HG02840 (cell line): ENCODE results near the gene CENPS.
A peak's percentile ranks its signal among the peaks of the same experiment; 100 is the strongest.
"Not testable (repeated sequence)": the region's sequence is repeated elsewhere in the genome, so short reads cannot be mapped to it uniquely, and the experiment has no call there.

ENCODE experiments used
- ATAC-seq: cut with Tn5 transposase; IDR thresholded peaks from one replicate; pipeline ENCODE4 v1.9.1; 2021; ENCODE audit warnings: mild to moderate bottlenecking, moderate library complexity, moderate number of reproducible peaks; ENCODE audit not compliant: unreplicated experiment, low FRiP score

Gene CENPS

DNA sequence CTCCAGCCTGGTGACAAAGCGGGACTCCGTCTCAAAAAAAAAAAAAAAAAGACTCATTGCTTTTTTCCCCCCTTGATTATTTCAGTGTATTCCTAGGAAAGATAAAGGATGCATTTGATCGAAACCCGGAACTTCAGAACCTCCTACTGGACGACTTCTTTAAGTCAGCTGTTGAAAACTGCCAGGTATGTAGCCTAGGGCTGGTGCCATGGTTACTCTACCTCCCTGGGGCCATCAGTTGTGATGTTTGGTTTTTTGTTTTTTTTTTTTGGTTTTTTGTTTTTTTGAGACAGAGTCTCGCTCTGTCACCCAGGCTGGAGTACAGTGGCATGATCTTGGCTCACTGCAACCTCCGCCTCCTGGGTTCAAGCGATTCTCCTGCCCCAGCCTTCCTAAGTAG lies 11.5 kb upstream of the CENPS start:
- not testable (repeated sequence) for ATAC-seq

DNA sequence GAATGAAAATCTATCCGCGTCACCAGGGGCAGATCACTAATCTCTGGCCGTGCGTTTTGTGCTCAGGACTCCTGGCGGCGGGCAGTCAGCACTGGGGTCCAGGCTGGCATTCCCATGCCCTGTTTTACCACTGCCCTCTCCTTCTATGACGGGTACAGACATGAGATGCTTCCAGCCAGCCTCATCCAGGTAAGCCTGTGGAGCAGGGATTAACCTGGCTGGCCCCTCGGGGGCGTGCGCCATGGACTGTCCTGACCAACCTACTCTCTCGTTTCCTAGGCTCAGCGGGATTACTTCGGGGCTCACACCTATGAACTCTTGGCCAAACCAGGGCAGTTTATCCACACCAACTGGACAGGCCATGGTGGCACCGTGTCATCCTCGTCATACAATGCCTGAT lies 10.9 kb upstream of the CENPS start:
- no peak for ATAC-seq

DNA sequence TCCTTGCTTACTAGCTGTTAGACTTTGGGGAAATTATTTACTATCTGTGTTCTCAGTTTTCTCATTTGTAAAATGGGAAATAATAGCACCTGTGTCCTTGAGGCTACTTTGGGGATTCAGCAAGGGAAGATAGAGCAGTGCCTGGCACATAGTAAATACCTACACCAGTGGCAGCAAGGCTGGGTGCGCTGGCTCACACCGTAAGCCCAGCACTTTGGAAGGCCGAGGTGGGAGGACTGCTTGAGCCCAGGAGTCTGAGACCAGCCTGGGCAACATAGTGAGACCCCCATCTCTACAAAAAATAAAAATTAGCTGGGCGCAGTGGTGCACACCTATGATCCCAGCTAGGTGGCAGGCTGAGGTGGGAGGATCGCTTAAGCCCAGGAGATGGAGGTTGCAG lies 8.6 kb upstream of the CENPS start:
- ATAC-seq = no peak

DNA sequence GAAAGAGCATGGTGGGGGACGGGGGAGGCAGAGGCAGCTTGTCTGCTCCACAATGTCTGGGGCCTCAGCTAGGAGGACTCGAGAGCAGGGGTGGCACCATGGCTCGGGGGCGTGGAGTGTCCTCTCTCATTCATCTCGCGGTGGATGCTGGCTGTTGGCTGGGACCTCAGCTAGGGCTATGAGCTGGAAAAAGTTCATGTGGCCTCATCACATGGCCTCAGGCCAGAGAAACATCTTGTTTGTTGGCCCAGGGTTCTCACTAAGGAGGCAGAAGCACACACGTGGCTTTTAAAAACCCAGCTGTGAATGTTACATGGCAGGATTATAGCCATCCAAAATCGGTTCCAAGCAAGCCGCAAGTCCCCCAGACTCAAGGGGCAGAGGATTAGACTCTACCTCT lies 6.2 kb upstream of the CENPS start:
- ATAC-seq = no peak

DNA sequence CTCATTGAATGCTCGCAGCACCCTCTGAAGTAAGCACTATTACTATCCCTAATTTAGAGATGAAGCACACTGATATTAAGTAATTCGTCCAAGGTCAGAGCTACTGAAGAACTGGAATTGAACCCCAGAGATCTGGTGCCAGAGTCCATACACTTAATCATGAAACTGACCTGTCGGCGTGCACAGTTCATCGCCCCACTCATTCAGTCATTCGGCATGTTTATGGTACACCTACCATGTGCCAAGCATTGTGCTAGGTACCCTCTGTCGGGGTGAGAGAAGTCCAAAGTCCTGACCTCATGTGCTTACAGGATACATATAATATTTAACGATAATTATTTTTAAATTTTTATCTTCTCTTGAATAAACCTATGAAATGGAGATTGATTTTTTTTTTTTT lies 5.6 kb upstream of the CENPS start:
- ATAC-seq = no peak

DNA sequence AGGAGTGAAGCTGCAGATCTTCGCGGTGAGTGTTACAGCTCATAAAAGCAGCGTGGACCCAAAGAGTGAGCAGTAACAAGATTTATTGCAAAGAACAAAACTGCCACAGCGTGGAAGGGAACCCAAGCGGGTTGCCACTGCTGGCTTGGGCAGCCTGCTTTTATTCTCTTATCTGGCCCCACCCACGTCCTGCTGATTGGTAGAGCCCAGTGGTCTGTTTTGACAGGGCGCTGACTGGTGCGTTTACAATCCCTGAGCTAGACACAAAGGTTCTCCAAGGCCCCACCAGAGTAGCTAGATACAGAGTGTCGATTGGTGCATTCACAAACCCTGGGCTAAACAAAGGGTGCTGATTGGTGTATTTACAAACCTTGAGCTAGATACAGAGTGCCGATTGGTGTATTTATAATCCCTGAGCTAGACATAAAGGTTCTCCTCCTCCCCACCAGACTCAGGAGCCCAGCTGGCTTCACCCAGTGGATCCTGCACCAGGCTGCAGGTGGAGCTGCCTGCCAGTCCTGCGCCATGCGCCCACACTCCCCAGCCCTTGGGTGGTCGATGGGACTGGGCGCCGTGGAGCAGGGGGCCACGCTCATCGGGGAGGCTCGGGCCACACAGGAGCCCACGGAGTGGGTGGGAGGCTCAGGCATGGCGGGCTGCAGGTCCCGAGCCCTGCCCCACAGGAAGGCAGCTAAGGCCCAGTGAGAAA lies 4.3 kb upstream of the CENPS start:
- not testable (repeated sequence) for ATAC-seq

DNA sequence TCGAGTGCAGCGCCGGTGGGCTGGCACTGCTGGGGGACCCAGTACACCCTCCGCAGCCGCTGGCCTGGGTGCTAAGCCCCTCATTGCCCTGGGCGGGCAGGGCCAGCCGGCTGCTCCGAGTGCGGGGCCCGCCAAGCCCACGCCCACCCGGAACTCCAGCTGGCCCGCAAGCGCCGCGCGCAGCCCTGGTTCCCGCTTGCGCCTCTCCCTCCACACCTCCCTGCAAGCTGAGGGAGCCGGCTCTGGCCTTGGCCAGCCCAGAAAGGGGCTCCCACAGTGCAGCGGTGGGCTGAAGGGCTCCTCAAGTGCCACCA lies 3.7 kb upstream of the CENPS start:
- not testable (repeated sequence) for ATAC-seq

DNA sequence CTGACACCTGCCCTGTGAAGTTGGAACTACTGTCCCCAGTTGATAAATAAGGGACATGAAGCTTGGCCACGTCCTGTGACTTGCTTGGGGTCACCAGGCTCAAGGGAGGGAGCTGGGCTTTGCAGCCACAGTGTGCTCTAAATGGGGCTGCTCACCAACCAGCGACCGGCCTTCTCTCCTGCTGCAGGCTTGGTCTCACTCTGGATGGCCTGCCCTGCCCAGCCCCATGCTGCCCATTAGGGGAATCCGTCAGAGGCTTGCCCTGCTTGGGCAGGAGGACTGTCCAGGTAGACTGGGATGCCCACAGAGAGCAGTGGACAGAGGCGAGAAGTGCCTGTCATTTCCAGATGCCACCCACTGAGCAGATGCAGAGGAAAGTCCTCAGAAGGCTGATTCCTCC lies 1.2 kb upstream of the CENPS start:
- no peak for ATAC-seq

DNA sequence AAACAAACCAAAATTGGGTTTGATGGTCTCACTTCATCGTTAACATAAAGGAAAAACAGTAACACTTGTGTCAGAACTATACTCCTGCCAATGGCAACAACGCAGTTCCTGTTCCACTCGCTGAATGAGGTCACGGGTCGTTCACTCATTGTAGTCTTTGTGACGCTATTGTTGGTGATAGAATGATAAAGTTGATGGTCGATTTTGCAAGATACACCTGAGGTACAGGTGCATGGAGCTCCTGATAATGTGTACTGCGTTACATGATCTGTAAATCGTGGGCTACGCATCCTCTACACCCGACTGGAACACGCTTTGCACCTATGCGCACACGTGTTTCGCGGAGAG lies 391 bp upstream of the CENPS start:
- ATAC-seq = peak; percentile 9

DNA sequence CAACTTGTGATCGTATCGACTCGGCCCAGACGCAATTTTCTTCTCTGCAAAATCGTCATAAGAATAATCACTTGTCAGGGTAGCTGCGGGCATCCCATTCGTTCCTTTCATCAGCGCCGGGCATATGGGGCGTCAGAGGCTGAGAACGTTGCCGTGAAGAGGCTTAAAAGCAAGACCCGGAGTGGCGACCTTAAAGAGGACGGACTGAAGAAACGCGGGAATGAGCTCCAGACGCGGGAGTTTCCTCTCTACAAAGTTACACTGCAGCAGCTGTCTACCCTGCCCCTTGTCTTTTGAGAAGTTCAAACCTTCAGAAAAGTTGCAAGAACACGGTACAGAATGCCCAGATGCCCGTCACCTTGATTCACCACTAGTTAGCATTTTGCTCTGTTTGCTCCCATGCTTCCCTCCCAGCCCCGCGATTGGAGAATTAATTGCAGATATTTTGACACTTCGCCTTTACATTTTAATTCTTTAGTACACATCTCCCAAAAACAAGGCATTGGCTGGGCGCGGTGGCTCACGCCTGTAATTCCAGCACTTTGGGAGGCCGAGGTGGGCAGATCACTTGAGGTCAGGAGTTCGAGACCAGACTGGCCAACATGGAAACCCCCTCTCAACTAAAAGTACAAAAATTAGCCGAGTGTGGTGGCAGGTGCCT lies 967 bp downstream of the CENPS start:
- no peak for ATAC-seq

DNA sequence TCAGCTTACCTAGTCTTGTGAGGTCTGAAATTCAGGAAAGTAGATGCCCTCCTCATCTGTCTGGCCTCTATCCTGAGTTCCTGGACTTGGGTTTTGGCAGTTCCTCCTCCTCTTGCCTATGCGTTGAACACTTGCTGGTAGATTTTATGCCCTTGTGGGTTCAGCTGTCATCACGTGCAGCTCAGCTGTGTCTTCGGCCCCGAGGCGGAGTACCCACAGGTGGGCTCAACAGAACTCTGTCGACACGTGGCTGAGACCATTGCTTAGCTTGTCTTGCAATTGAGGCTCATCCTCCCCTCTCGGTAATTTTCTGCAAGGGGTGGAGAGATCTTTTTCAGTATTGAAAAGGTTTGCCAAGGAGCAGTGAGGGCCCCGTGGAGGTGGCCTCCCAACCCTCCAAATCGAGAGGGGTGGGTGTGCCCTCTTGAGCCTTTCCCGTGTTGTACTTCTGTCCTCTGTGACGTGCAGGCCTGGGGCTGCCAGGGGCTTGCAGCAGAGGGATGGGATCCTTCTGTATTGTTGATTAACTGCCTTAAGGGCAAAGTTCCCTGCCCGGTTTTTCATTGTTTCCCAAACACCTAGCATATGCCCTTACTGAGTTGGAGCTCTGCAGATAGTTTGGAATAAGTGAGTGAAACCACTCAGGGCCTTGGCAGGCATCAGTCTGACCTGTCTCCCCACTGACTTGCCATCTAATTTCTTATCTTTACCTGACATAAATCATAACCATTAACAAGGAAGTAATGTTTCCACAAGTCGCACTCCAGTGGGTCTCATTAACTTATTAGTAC lies 2.9 kb downstream of the CENPS start:
- ATAC-seq = no peak

DNA sequence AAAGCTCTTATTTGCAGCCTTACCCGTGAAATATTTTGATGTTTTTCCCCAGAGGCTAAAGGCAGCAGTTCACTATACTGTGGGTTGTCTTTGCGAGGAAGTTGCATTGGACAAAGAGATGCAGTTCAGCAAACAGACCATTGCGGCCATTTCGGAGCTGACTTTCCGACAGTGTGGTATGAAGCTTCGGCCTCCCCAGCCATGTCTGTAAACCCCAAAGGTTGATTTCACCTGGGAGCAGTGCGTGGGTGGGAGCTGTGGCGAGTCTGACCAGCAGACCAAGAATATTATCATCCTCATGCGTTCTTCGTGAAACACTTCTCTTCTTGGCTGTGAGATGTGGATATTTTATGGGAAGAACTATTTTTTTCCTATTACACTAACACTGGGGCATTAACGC lies 3.6 kb downstream of the CENPS start:
- no peak for ATAC-seq

DNA sequence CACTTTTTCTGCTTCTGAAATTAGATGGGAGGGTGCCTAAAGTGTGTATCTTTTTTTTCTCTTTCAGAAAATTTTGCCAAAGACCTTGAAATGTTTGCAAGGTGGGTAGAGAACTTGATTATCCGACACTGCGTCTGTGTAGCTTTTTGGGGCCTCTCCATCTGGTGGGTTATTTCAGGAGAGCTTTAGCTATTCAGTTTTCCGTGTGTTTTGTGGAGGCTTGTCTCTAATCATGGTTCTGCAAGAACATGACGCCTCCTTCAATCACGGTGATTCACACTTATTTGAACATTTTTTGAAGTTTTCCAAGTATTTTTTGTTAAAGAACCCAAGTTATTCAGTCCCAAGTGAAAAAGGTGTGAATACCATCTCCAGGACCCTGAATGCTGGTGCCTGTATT lies 4.4 kb downstream of the CENPS start:
- ATAC-seq = no peak

DNA sequence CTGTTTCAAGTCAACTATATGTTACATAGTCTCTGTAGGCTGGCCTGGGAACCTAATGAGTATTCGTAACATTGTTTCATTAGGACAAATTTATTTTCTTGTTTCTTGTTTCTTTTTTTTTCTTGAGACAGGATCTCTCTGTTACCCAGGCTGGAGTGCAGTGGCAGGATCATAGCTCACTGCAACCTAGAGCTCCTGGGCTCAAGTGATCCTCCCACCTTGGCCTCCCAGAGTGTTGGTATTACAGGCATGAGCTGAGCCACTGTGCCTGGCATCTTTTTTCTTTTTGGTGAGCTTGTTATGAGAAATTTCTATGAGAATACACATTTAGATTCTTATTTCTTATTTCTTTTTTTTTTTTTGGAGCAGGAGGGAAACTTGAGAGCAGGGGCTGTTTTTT lies 6.8 kb downstream of the CENPS start:
- ATAC-seq = no peak

DNA sequence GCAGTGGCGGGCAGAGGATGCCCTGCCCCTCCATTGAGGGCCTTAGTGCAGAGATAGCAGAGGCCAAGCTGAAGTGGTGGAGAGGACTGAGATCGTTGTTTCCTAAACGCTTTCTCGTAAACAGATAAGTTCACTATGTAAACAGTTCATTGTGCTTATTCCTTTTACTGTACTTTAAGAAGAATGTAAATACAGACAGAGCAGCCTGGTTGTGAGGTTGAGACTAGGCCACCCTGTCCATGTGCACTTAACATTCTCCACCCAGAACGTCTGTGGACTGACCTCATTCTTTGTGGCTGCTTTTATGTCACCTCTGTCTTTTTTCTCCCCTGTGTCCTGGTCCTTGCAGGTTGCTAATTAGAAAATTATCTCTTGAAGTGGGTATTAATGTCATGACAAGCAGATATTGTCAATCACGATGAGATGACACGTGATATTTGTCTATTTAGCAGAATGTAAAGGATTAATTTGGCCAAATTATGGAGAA lies 8.5 kb downstream of the CENPS start:
- no peak for ATAC-seq

DNA sequence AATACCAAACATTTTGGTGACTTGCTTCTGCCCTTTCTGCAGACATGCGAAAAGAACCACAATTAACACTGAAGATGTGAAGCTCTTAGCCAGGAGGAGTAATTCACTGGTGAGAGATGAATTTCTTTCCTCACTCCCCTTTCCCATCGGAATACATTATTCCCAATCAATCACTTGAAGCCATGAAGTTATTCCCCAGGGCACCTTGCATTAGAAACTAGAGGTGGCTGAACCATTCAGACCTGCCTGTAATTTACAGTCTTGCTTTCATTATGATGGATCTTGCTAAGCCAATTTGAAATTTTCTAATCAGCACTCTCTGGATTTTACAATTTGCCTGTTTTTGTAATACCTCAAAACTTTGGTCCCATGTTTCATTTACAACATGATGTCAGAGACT lies 10.1 kb downstream of the CENPS start:
- no peak for ATAC-seq

DNA sequence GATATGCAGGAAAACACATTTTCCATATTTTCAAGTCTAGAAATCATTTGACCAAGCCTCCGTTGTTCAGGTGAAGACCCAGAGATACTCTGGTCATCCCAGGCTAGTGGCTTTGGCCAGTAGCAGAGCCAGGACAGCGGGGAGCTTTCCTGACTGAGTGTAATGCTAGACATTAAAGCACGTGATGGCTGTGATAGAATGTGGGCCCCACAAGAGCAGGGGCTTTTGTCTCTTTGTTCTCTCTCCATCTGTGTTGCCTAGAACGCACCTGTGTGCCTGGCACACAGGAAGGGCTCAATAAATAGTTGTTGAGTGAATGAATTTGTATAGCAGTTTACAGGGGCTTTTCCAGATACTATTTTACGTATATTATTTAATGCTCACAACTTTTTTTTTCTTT lies 10.6 kb downstream of the CENPS start:
- ATAC-seq = no peak

DNA sequence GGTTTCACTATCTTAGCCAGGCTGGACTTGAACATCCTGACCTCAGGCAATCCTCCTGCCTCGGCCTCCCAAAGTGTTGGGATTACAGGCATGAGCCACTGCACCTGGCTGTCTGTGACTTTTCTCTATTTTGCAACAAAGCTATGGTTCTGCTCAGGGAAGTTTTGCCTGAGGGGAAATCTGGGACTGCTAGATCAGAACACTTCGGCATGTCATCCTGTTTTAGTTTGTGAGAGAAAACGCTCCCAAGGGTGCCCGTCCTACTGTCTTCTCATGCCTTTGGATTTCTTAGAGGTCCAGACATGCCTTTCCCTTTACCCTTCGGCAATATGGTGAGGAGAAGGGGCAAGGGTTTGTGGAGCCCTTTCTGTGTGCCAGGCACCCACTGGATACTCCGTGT lies 14.0 kb downstream of the CENPS start:
- ATAC-seq = no peak

DNA sequence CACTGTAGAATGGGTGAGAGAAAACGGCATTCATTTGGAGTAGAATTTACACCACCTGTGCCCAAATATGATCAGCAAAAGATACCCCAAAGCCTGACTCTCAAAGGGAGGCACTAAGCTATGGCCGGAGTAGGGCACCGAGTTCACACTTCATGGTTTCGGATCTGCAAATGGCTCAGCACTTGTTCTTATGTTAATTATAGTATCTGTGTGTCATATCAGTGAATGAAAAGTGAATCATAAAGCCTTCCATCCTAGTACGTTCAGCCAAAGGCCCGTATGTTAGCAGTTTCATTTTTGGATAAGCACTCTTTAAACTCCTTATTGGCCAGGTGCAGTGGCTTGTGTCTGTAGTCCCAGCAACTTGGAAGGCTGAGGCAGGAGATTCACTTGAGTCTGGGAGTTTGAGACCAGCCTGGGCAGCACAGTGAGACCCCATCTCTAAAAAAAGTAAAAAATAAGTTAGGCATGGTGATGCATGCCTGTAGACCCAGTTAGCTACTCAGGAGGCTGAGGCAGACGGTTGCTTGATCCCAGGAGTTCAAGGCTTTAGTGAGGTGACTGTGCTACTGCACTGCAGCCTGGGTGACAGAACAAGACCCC lies 14.7 kb downstream of the CENPS start:
- ATAC-seq = no peak

DNA sequence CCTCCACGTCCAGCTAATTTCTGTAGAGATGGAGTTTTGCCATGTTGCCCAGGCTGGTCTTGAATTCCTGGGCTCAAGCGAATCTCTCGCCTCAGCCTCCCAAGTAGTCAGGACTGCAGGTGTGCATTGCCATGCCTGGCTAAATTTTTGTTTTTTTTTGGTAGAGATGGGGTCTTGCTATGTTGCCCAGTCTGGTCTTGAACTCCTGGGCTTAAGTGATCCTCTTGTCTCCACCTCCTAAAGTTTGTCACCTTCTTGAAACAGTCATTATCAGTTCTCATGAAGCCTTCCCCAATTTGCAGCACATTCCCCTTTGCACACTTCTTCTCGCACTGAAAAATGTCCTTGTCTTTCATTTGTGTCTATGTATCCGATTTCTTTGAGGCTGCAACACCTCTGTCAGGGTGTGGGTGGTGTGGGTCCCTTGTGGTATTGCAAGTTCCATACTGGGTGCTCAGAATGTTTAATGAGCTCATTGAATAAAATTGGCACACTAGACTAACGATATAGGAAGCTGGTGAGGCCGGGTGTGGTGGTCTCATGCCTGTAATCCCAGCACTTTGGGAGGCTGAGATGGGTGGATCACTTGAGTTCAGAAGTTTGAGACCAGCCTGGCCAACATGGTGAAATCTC lies 16.7 kb downstream of the CENPS start:
- no peak for ATAC-seq

DNA sequence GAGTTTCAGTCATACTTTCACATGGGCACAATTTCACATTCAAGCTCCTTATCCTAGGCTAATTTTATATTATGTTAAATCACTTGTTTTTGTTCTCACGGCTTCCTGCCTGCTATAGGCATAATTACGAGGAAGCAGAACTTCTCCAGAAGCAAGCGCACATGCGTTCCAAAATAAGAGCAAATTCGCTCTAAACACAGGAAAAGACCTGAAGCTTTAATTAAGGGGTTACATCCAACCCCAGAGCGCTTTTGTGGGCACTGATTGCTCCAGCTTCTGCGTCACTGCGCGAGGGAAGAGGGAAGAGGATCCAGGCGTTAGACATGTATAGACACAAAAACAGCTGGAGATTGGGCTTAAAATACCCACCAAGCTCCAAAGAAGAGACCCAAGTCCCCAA lies 19.5 kb downstream of the CENPS start, which contains the start of gene CORT:
Gene CORT, plus strand, starts transcription at position 281 of the 400 bp plus-strand sequence. CDS start 193 bp downstream, outside the sequence.
- ATAC-seq = no peak
